Measurements from ENCODE around the gene VSIG1. TPM values are rescaled to one million over a fixed set of nuclear protein-coding genes. Genes with fewer than 3 reads are reported as not detected.

VSIG1 gene
- polyA plus RNA-seq, 1 donor (not counting 4 experiments of a cell fraction or from before 2014, with no cell fraction given): 7.2 TPM

DNA sequence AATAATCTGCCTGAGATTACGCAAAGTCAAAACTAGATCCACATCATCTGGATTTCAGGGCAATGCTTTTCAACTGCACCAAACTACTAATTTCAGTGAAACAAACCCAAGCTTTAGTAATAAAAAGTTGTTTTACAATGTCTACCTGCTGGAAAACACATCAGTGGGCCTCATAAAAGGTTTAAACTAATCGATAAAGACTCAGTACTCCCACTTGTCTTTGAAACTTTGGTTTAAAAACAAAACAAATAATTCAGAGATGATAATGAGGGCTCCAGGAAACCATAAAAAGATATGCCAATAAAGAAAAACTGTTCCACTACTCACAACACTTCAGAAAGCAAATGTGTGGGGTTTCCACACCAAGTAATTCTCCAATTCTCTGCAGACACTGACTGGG, 36.2 kb downstream of the VSIG1 start:
- no peak overlapping the region for H2AFZ ChIP-seq (ENCODE audit: control insufficient read depth, low read length)
- H3K4me1 ChIP-seq (ENCODE audit: control insufficient read depth, extremely low read depth, insufficient read depth, low read length): no peaks in the 10 kb centered on the region
- no peak overlapping the region for H3K4me3 ChIP-seq (ENCODE audit: control insufficient read depth in 2 of 3, extremely low read depth in 1 of 3, insufficient read depth in 2 of 3, low read depth in 1 of 3, low read length in 3 of 3)
- no peak overlapping the region for H3K9ac ChIP-seq (ENCODE audit: control insufficient read depth, extremely low read depth, insufficient read depth, low read length)
- no peaks in the 10 kb centered on the region for H3K36me3 ChIP-seq (ENCODE audit: control insufficient read depth in 2 of 2, extremely low read depth in 1 of 2, insufficient read depth in 2 of 2, low read length in 2 of 2)
- dilution Hi-C loops (cut with MboI; ENCODE audit: extremely low pct_ligation_motif_present, low sequenced_read_pairs): no loop called here
- DNase-seq (ENCODE audit: low read depth, low spot score) (no peak), FAIRE-seq (no peak)
- TF ChIP-seq, protein P1, sequence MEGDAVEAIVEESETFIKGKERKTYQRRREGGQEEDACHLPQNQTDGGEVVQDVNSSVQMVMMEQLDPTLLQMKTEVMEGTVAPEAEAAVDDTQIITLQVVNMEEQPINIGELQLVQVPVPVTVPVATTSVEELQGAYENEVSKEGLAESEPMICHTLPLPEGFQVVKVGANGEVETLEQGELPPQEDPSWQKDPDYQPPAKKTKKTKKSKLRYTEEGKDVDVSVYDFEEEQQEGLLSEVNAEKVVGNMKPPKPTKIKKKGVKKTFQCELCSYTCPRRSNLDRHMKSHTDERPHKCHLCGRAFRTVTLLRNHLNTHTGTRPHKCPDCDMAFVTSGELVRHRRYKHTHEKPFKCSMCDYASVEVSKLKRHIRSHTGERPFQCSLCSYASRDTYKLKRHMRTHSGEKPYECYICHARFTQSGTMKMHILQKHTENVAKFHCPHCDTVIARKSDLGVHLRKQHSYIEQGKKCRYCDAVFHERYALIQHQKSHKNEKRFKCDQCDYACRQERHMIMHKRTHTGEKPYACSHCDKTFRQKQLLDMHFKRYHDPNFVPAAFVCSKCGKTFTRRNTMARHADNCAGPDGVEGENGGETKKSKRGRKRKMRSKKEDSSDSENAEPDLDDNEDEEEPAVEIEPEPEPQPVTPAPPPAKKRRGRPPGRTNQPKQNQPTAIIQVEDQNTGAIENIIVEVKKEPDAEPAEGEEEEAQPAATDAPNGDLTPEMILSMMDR (optimal IDR thresholded peaks at IDR 0.05 in 1 of 3, IDR thresholded peaks at IDR 0.05 in 1 of 3, conservative IDR thresholded peaks at IDR 0.05 in 1 of 3; ENCODE audit: extremely low read depth in 1 of 3, insufficient read depth in 2 of 3, low read length in 3 of 3): no peak
- TF ChIP-seq EZH2 (IDR thresholded peaks at IDR 0.05; ENCODE audit: low read length): no peak
- H3K9me3 ChIP-seq (ENCODE audit: control insufficient read depth, low read depth, low read length): no peaks in the 10 kb centered on the region
- no peaks in the 10 kb centered on the region for H4K20me1 ChIP-seq (ENCODE audit: control insufficient read depth, extremely low read depth, insufficient read depth, low read length)
- no peak overlapping the region for H3K4me2 ChIP-seq (ENCODE audit: control insufficient read depth, extremely low read depth, insufficient read depth, low read depth, low read length)
- no peaks in the 10 kb centered on the region for H3K9me1 ChIP-seq (ENCODE audit: control insufficient read depth, extremely low read depth, insufficient read depth, low read length)
- no peak overlapping the region for H3K27ac ChIP-seq (ENCODE audit: control insufficient read depth, insufficient read depth, low read length)
- no peaks in the 10 kb centered on the region for H3K27me3 ChIP-seq (ENCODE audit: control insufficient read depth, extremely low read depth, insufficient read depth, low read length)
- no peaks in the 10 kb centered on the region for H3K79me2 ChIP-seq (ENCODE audit: control insufficient read depth, insufficient read depth, low read length)

DNA sequence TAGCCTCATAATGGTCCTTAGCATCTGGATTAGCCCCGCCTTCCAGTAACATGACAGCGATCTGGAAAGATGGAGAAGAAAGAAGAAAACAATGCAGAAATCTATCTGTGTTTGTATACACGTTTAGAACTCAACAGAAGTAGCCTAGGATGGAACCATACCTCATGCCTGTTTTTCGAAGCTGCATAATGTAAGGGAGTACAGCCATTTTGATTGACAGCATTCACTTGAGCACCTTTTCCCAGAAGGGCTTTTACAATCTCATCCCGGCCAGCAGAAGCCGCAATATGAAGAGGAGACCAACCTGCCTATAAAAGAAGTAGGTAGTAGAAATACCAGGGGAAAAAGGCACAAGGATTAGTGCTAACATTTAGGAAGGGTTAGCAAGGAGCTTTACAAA, 42.9 kb downstream of the VSIG1 start:
- Histone ChIP-seq H3K9ac (ENCODE audit: control insufficient read depth, extremely low read depth, insufficient read depth, low read length) (no peak overlapping the region), H3K9me3 (ENCODE audit: control insufficient read depth, low read depth, low read length) (no peaks in the 10 kb centered on the region), H2AFZ (ENCODE audit: control insufficient read depth, low read length) (no peak overlapping the region), H3K79me2 (ENCODE audit: control insufficient read depth, insufficient read depth, low read length) (peaks cover 19% of the 10 kb centered on the region), H3K4me1 (ENCODE audit: control insufficient read depth, extremely low read depth, insufficient read depth, low read length) (peaks cover 2% of the 10 kb centered on the region), H3K4me3 (ENCODE audit: control insufficient read depth in 2 of 3, extremely low read depth in 1 of 3, insufficient read depth in 2 of 3, low read depth in 1 of 3, low read length in 3 of 3) (no peak overlapping the region), H3K36me3 (ENCODE audit: control insufficient read depth in 2 of 2, extremely low read depth in 1 of 2, insufficient read depth in 2 of 2, low read length in 2 of 2) (no peaks in the 10 kb centered on the region), H3K27ac (ENCODE audit: control insufficient read depth, insufficient read depth, low read length) (no peak overlapping the region), H3K9me1 (ENCODE audit: control insufficient read depth, extremely low read depth, insufficient read depth, low read length) (no peaks in the 10 kb centered on the region), H3K27me3 (ENCODE audit: control insufficient read depth, extremely low read depth, insufficient read depth, low read length) (no peaks in the 10 kb centered on the region), H4K20me1 (ENCODE audit: control insufficient read depth, extremely low read depth, insufficient read depth, low read length) (no peaks in the 10 kb centered on the region), H3K4me2 (ENCODE audit: control insufficient read depth, extremely low read depth, insufficient read depth, low read depth, low read length) (no peak overlapping the region)
- no peak for DNase-seq (ENCODE audit: low read depth, low spot score)
- dilution Hi-C loops (cut with MboI; ENCODE audit: extremely low pct_ligation_motif_present, low sequenced_read_pairs): no loop called here
- FAIRE-seq: no peak
- TF ChIP-seq, protein P1 (optimal IDR thresholded peaks at IDR 0.05 in 1 of 3, IDR thresholded peaks at IDR 0.05 in 1 of 3, conservative IDR thresholded peaks at IDR 0.05 in 1 of 3; ENCODE audit: extremely low read depth in 1 of 3, insufficient read depth in 2 of 3, low read length in 3 of 3): no peak
- no peak for TF ChIP-seq EZH2 (IDR thresholded peaks at IDR 0.05; ENCODE audit: low read length)
